HepG2 (cell line): ENCODE results near the gene DPM1. TPM values are rescaled to one million over a fixed set of nuclear protein-coding genes. Genes with fewer than 3 reads are reported as not detected.

Source experiments
- ATF1 ChIP-seq: IDR thresholded peaks from 2 replicates; pipeline ENCODE4 v1.6.1; 2016; ENCODE audit warnings: mild to moderate bottlenecking, control low read depth
- BORCS8-MEF2B ChIP-seq: sonication (generic); formaldehyde crosslinking; IDR thresholded peaks from 2 replicates; pipeline ENCODE4 v1.8.0; 2022; ENCODE audit warnings: mild to moderate bottlenecking, missing genetic modification reagents
- BRF2 ChIP-seq: sonication (generic); formaldehyde crosslinking; IDR thresholded peaks from 2 replicates; pipeline ENCODE4 v1.8.1; 2022; ENCODE audit warnings: mild to moderate bottlenecking, missing genetic modification reagents
- CHD2 ChIP-seq: IDR thresholded peaks from 2 replicates; pipeline ENCODE4 v1.6.1; 2011; ENCODE audit warnings: low read depth, low read length, improper control_type of control experiment
- CTCF ChIP-seq: sonication (generic); formaldehyde crosslinking; IDR thresholded peaks from 2 replicates; pipeline ENCODE4 v1.5.0; 2020; ENCODE audit warnings: mild to moderate bottlenecking, missing genetic modification reagents, moderate library complexity
- EZH2 ChIP-seq: conservative IDR thresholded peaks from 2 replicates; pipeline ENCODE4 v1.6.1; 2012; ENCODE audit warnings: mild to moderate bottlenecking, low read depth, low read length, moderate library complexity
- GABPA ChIP-seq, 2 experiments: IDR thresholded peaks; 2 replicates each; pipeline ENCODE4 v1.6.1; 2011 to 2016; ENCODE audit warnings: low read depth in 2 of 2, low read length in 1 of 2, missing biosample characterization in 1 of 2, missing genetic modification characterization in 1 of 2
- GMEB2 ChIP-seq: IDR thresholded peaks from 2 replicates; pipeline ENCODE4 v1.6.1; 2016; ENCODE audit warnings: missing biosample characterization, missing genetic modification reagents, low read depth
- HMG20A ChIP-seq: IDR thresholded peaks from 2 replicates; pipeline ENCODE4 v1.6.1; 2016; ENCODE audit warnings: borderline replicate concordance
- KLF13 ChIP-seq: sonication (generic); formaldehyde crosslinking; IDR thresholded peaks from 2 replicates; pipeline ENCODE4 v1.4.0; 2020; ENCODE audit warnings: mild to moderate bottlenecking, missing genetic modification reagents
- KLF15 ChIP-seq: sonication (generic); formaldehyde crosslinking; IDR thresholded peaks from 2 replicates; pipeline ENCODE4 v1.8.1; 2023; ENCODE audit warnings: borderline replicate concordance, mild to moderate bottlenecking, inconsistent platforms, missing genetic modification reagents, mixed read lengths
- MXD1 ChIP-seq: sonication (generic); formaldehyde crosslinking; IDR thresholded peaks from 2 replicates; pipeline ENCODE4 v1.4.0; 2020; ENCODE audit warnings: mild to moderate bottlenecking, missing genetic modification reagents
- NCOR1 ChIP-seq: fragments of 200-600 bp; sonication (generic); IDR thresholded peaks from 2 replicates; pipeline ENCODE4 v1.7.0; 2017; ENCODE audit warnings: antibody characterized with exemption, low read length, borderline replicate concordance
- PLRG1 ChIP-seq: fragments of 450-650 bp; conservative IDR thresholded peaks from 2 replicates; pipeline ENCODE4 v1.6.1; 2016
- REPIN1 ChIP-seq: sonication (generic); formaldehyde crosslinking; IDR thresholded peaks from 2 replicates; pipeline ENCODE4 v1.8.0; 2022; ENCODE audit warnings: missing genetic modification reagents, low read depth, mild to moderate bottlenecking, borderline replicate concordance
- RFXANK ChIP-seq: IDR thresholded peaks from 2 replicates; pipeline ENCODE4 v1.6.1; 2016
- SMAD9 ChIP-seq: sonication (generic); formaldehyde crosslinking; IDR thresholded peaks from 2 replicates; pipeline ENCODE4 v1.5.1; 2020; ENCODE audit warnings: mild to moderate bottlenecking, missing genetic modification reagents
- SMYD3 ChIP-seq: sonication (generic); formaldehyde crosslinking; IDR thresholded peaks from 2 replicates; pipeline ENCODE4 v1.8.1; 2023; ENCODE audit warnings: mild to moderate bottlenecking, missing genetic modification reagents
- TBX3 ChIP-seq: fragments of 450-650 bp; IDR thresholded peaks from 2 replicates; pipeline ENCODE4 v1.6.1; 2017; ENCODE audit warnings: antibody characterized with exemption, mild to moderate bottlenecking, inconsistent platforms, borderline replicate concordance
- TOPORS ChIP-seq: sonication (generic); formaldehyde crosslinking; IDR thresholded peaks from 2 replicates; pipeline ENCODE4 v1.8.0; 2023; ENCODE audit warnings: mild to moderate bottlenecking, missing genetic modification reagents
- ZBTB34 ChIP-seq: sonication (generic); formaldehyde crosslinking; IDR thresholded peaks from 2 replicates; pipeline ENCODE4 v1.8.0; 2022; ENCODE audit warnings: mild to moderate bottlenecking, missing genetic modification reagents
- ZNF138 ChIP-seq: sonication (generic); formaldehyde crosslinking; IDR thresholded peaks from 2 replicates; pipeline ENCODE4 v1.5.0; 2020; ENCODE audit warnings: mild to moderate bottlenecking, low read depth, missing genetic modification reagents
- ZNF670 ChIP-seq: sonication (generic); formaldehyde crosslinking; IDR thresholded peaks from 2 replicates; pipeline ENCODE4 v1.8.0; 2022; ENCODE audit warnings: mild to moderate bottlenecking, missing genetic modification reagents, borderline replicate concordance
- polyA plus RNA-seq, 8 experiments: library from polyadenylated mRNA; depleted of rRNA in 3 of 8; stranded (reverse) in 7 of 8; unstranded in 1 of 8; fragments of >200 nt; fragmentation: Illumina TruSeq in 4 of 8; extraction: Trizol in 4 of 8; gene quantifications; 2 replicates each; pipeline versions ENCODE4 v1.2.1 to v1.2.3, GENCODE V29; 2011 to 2016; ENCODE audit warnings: low read depth in 4 of 8, missing spikeins in 1 of 8, mixed read lengths in 1 of 8; ENCODE audit not compliant: insufficient read depth in 1 of 8
- total RNA-seq, 5 experiments: library from RNA; depleted of rRNA; stranded (reverse); fragments of >200 nt; fragmentation: Illumina TruSeq; extraction: Trizol; gene quantifications; 2 replicates each; pipeline ENCODE4 v1.2.3, GENCODE V29; 2016; ENCODE audit warnings: low read depth in 1 of 5

Gene DPM1
- total and polyA plus RNA-seq, 2 of the 13 experiments (the other 11 are each of a cell fraction or from before 2014, with no cell fraction given), result 83.2 to 161 TPM

GRCh38 chr20:50958615-50959542 is 547 bp upstream of the DPM1 start, which contains the start of gene MOCS3 (continued):
- TF ChIP-seq BRF2 (CRISPR knock-in tag), result no peak
- no peak for TF ChIP-seq ZBTB34
- peak; percentile 22; the same call in 1 of the 2 replicates for TF ChIP-seq CHD2
- peak; percentile 99 for TF ChIP-seq MXD1 (CRISPR knock-in tag)
- peak; percentile 35; the same call in 1 of the 2 replicates for TF ChIP-seq NCOR1
- TF ChIP-seq ATF1, result peak; percentile 96
- TF ChIP-seq SMAD9 (CRISPR knock-in tag), result no peak; the same call in 1 of the 2 replicates
- no peak for TF ChIP-seq BORCS8-MEF2B (CRISPR knock-in tag)
- no peak for TF ChIP-seq EZH2
- 0 out of 2 replicates have a peak, but pooled peaks have one; percentile 10 for TF ChIP-seq REPIN1 (CRISPR knock-in tag)
- no peak for TF ChIP-seq RFXANK
- TF ChIP-seq ZNF138, result 0 out of 2 replicates have a peak, but pooled peaks have one; percentile 72
- TF ChIP-seq KLF13, result peak; percentile 96
- peak; percentile 72 for TF ChIP-seq GABPA (IDR thresholded peaks at IDR 0.05; ENCODE audit: low read depth, low read length)
- TF ChIP-seq GABPA (CRISPR knock-in tag; IDR thresholded peaks at IDR 0.05; ENCODE audit: low read depth), result peak; percentile 98
- no peak for TF ChIP-seq SMYD3 (CRISPR knock-in tag)
- TF ChIP-seq CTCF, result peak; percentile 14; the same call in 1 of the 2 replicates
- no peak for TF ChIP-seq GMEB2 (CRISPR knock-in tag)
- TF ChIP-seq TBX3, result no peak
- no peak; the same call in none of the 2 replicates for TF ChIP-seq KLF15 (CRISPR knock-in tag)
- TF ChIP-seq PLRG1, result no peak
- no peak; the same call in 1 of the 2 replicates for TF ChIP-seq TOPORS (CRISPR knock-in tag)
- TF ChIP-seq HMG20A, result no peak
- no peak for TF ChIP-seq ZNF670 (CRISPR knock-in tag)
